Parathyroid adenoma (tissue), 2 donors: ENCODE measurements around the gene FAM25A.

Experiments used
- H2AFZ ChIP-seq: fragments of 300-600 bp; sonication (generic); one replicate; pipeline ENCODE4 v1.7.0; 2017; ENCODE audit warnings: antibody characterized with exemption, mild to moderate bottlenecking
- H3K27ac ChIP-seq: fragments of 300-600 bp; sonication (generic); one replicate; pipeline ENCODE4 v1.7.0; 2017
- H3K27me3 ChIP-seq: fragments of 300-600 bp; sonication (generic); one replicate; pipeline ENCODE4 v1.7.0; 2017; ENCODE audit warnings: low read length; ENCODE audit not compliant: control insufficient read depth, insufficient read depth
- H3K36me3 ChIP-seq: fragments of 300-600 bp; sonication (generic); one replicate; pipeline ENCODE4 v1.7.0; 2017; ENCODE audit warnings: low read length; ENCODE audit not compliant: control insufficient read depth, insufficient read depth
- H3K4me1 ChIP-seq: fragments of 300-600 bp; sonication (generic); one replicate; pipeline ENCODE4 v1.7.0; 2017; ENCODE audit warnings: control low read depth
- H3K4me2 ChIP-seq: fragments of 300-600 bp; sonication (generic); one replicate; pipeline ENCODE4 v1.7.0; 2017; ENCODE audit warnings: low read length
- H3K4me3 ChIP-seq: fragments of 300-600 bp; sonication (generic); one replicate; pipeline ENCODE4 v1.7.0; 2017; ENCODE audit warnings: low read depth, low read length
- H3K79me2 ChIP-seq: fragments of 300-600 bp; sonication (generic); one replicate; pipeline ENCODE4 v1.7.0; 2017; ENCODE audit warnings: control low read depth
- H3K9ac ChIP-seq: fragments of 300-600 bp; sonication (generic); one replicate; pipeline ENCODE4 v1.7.0; 2017; ENCODE audit warnings: mild to moderate bottlenecking
- H3K9me3 ChIP-seq: fragments of 300-600 bp; sonication (generic); one replicate; pipeline ENCODE4 v1.7.0; 2017; ENCODE audit warnings: low read length; ENCODE audit not compliant: control insufficient read depth
- TF ChIP-seq, protein P1 (sequence below): fragments of 300-600 bp; sonication (generic); IDR thresholded peaks from one replicate; pipeline ENCODE4 v1.7.0; 2017; ENCODE audit warnings: antibody characterized with exemption, mild to moderate bottlenecking
- donor health status: primary hyperparathyroidism.

FAM25A gene

DNA sequence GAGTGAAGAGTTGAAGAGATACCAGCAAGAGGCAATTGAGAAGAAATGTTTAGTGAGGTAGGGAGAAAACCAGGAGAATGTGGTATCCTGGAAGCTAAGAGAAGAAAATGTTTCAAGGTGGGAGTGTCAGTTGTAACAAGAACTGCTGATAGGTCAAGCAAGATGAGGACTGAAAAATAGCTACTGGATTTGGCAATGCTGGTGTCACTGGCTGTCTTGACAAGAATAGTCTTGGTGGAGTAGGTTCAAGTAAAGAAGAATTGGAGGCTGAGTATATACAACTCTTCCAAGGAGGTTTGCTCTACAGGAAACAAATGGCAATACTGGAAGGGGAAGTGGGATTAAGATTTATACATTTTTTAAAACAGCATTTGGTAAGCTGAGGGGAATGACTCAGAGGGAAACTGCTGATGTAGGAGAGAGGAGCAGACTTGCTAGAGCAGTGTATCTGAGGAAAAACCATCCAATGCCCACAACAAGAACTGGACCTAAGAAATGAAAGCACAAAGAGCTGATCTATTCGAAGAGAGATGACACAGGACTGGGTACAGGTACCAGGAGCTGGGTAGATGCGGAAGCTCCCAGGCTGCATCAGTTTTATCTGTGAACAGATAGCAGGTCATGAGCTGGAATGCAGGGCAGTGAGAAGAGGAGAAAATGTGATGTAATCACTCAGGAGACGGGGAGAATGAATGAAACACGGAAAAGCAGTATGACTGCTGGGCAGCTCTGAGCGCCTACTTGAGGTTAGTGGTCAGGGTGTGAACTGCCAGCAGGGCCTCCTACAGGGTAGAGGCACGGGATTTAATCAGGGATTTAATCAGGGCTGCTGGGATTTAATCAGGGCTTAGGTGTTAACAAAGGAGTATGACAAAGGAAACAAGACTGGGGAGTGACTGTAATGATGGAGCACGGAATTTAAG is 34.5 kb downstream of the FAM25A start:
- H3K27ac ChIP-seq = no peak overlapping the region
- no peak overlapping the region for H2AFZ ChIP-seq
- H3K9ac ChIP-seq = no peak overlapping the region
- H3K9me3 ChIP-seq = no peaks in the 10 kb centered on the region
- H3K27me3 ChIP-seq = no peaks in the 10 kb centered on the region
- no peak overlapping the region for H3K4me2 ChIP-seq
- H3K36me3 ChIP-seq = no peaks in the 10 kb centered on the region
- H3K4me3 ChIP-seq = no peak overlapping the region
- no peaks in the 10 kb centered on the region for H3K4me1 ChIP-seq
- H3K79me2 ChIP-seq = no peaks in the 10 kb centered on the region
- TF ChIP-seq, protein P1, sequence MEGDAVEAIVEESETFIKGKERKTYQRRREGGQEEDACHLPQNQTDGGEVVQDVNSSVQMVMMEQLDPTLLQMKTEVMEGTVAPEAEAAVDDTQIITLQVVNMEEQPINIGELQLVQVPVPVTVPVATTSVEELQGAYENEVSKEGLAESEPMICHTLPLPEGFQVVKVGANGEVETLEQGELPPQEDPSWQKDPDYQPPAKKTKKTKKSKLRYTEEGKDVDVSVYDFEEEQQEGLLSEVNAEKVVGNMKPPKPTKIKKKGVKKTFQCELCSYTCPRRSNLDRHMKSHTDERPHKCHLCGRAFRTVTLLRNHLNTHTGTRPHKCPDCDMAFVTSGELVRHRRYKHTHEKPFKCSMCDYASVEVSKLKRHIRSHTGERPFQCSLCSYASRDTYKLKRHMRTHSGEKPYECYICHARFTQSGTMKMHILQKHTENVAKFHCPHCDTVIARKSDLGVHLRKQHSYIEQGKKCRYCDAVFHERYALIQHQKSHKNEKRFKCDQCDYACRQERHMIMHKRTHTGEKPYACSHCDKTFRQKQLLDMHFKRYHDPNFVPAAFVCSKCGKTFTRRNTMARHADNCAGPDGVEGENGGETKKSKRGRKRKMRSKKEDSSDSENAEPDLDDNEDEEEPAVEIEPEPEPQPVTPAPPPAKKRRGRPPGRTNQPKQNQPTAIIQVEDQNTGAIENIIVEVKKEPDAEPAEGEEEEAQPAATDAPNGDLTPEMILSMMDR = no peak

DNA sequence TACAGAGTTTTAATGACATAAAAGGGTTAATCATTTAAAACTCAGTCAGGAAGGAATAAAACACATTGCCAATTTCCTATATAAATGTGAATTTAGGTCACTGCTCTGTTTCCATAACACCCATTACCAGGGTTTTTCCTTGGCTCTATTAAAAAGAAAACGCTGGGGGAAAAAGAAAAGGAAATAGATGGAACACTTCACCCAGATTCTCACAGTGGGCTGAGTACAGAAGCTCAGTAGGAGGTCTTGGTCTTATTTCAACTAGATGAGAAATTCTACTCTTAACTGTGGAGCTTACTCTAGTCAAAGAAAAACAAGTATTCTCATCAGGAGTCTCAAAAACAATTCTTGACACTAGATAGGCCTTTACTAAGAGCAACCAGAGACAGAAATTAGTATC is 38.1 kb downstream of the FAM25A start:
- H3K4me3 ChIP-seq = no peak overlapping the region
- no peaks in the 10 kb centered on the region for H3K79me2 ChIP-seq
- no peaks in the 10 kb centered on the region for H3K4me1 ChIP-seq
- no peaks in the 10 kb centered on the region for H3K27me3 ChIP-seq
- no peak overlapping the region for H3K27ac ChIP-seq
- TF ChIP-seq, protein P1 = no peak
- H2AFZ ChIP-seq = no peak overlapping the region
- no peak overlapping the region for H3K9ac ChIP-seq
- H3K36me3 ChIP-seq = no peaks in the 10 kb centered on the region
- H3K4me2 ChIP-seq = no peak overlapping the region
- no peaks in the 10 kb centered on the region for H3K9me3 ChIP-seq

DNA sequence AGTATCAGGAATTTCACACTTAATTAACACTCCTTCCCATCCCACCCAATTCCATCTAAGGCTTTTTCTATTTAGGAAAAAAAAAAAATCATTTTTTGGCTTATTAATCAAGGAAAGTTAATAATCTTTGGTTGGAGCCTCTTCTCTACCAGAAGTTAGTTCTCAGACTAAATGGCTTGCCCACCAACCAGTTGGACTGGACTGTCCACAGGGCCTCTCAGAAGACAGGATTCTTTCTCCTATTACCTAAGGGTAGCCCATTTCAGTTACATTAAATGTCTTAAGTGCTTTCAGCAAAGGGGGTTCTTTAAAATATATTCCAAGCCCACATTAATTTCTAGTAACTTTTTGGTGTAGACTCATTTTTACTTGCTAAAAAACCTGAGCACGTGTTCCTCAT is 39.3 kb downstream of the FAM25A start:
- H3K27me3 ChIP-seq = no peaks in the 10 kb centered on the region
- TF ChIP-seq, protein P1 = no peak
- no peaks in the 10 kb centered on the region for H3K4me1 ChIP-seq
- no peaks in the 10 kb centered on the region for H3K9me3 ChIP-seq
- H3K79me2 ChIP-seq = no peaks in the 10 kb centered on the region
- H3K36me3 ChIP-seq = no peaks in the 10 kb centered on the region
- no peak overlapping the region for H3K27ac ChIP-seq
- H2AFZ ChIP-seq = no peak overlapping the region
- no peak overlapping the region for H3K4me2 ChIP-seq
- H3K4me3 ChIP-seq = no peak overlapping the region
- no peak overlapping the region for H3K9ac ChIP-seq

DNA sequence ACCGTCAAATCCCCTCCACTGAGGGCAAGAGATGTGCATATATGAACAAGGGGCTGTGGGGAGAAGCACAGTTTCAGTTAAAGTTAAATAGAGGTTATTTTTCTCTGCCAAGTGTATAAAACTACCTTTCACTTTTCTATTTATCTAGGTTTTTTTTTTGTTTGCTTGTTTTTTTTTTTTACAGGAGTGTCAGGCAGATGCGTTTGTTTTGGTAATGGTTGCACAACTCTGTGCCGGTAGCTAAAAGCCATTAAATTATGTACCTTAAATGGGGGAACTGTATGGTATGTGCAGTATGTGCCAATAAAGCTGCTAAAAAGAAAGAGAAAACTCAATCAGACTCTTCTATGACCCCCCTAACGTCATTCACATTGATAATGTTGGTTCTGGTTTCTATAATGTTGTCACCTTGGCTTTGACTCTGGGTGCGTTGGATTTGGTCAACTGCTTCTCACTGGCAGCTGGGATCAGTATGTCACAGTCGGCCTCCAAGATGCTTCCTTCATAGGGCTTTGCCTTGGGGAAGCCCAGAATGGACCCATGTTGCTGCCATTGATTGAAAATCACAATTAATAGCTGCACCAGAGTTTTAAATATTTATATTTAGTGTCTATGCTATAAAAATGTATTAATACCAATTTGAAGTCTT is 40.3 kb downstream of the FAM25A start:
- Histone ChIP-seq H3K4me3 (no peak overlapping the region), H3K27ac (no peak overlapping the region), H3K9me3 (no peaks in the 10 kb centered on the region), H3K36me3 (no peaks in the 10 kb centered on the region), H3K9ac (no peak overlapping the region), H3K79me2 (no peaks in the 10 kb centered on the region), H2AFZ (no peak overlapping the region), H3K4me1 (no peaks in the 10 kb centered on the region), H3K27me3 (no peaks in the 10 kb centered on the region), H3K4me2 (no peak overlapping the region)
- TF ChIP-seq, protein P1 = no peak
